GM18505 (cell line): ENCODE results near the gene MACO1.
"Not testable (repeated sequence)": the region's sequence is repeated elsewhere in the genome, so short reads cannot be mapped to it uniquely, and the experiment has no call there.

ENCODE experiments used
- ATAC-seq: cut with Tn5 transposase; IDR thresholded peaks from one replicate; pipeline ENCODE4 v1.9.1; 2021; ENCODE audit not compliant: unreplicated experiment
- POLR2A ChIP-seq: IDR thresholded peaks from 4 replicates; pipeline ENCODE4 v1.6.1; 2011; ENCODE audit warnings: borderline replicate concordance; ENCODE audit not compliant: insufficient read depth, insufficient read length; ENCODE audit errors: extremely low read depth

MACO1 gene

GRCh38 chr1:25442178-25442577, 11.5 kb downstream of the MACO1 start:
- no peak for ATAC-seq
- no peak for TF ChIP-seq POLR2A

GRCh38 chr1:25443030-25443699, 12.5 kb downstream of the MACO1 start:
- TF ChIP-seq POLR2A = no peak
- ATAC-seq = no peak

GRCh38 chr1:25444604-25445003, 13.9 kb downstream of the MACO1 start:
- not testable (repeated sequence) for ATAC-seq

- no peak for ATAC-seq
- TF ChIP-seq POLR2A = no peak
These were observed 15.4 kb downstream of the MACO1 start for GRCh38 chr1:25445993-25446538.

GRCh38 chr1:25447547-25447946, 16.9 kb downstream of the MACO1 start:
- no peak for ATAC-seq
- no peak for TF ChIP-seq POLR2A

GRCh38 chr1:25450891-25451290, 20.2 kb downstream of the MACO1 start:
- no peak for ATAC-seq
- TF ChIP-seq POLR2A = no peak

- no peak for ATAC-seq
- TF ChIP-seq POLR2A = no peak
These were observed 21.2 kb downstream of the MACO1 start for GRCh38 chr1:25451908-25452307.

GRCh38 chr1:25456502-25456901, 25.8 kb downstream of the MACO1 start:
- no peak for ATAC-seq
- TF ChIP-seq POLR2A = no peak

GRCh38 chr1:25458541-25459298, 28.0 kb downstream of the MACO1 start:
- ATAC-seq = no peak

GRCh38 chr1:25460020-25460419, 29.3 kb downstream of the MACO1 start:
- TF ChIP-seq POLR2A = no peak
- ATAC-seq = no peak

More at GRCh38 chr1:25458541-25459298, 28.0 kb downstream of the MACO1 start:
- TF ChIP-seq POLR2A = no peak

- not testable (repeated sequence) for ATAC-seq
These were observed 30.1 kb downstream of the MACO1 start for GRCh38 chr1:25460816-25461215.

- TF ChIP-seq POLR2A = no peak
- ATAC-seq = no peak
These were observed 31.2 kb downstream of the MACO1 start for GRCh38 chr1:25461849-25462248.

GRCh38 chr1:25462732-25463131, 32.0 kb downstream of the MACO1 start:
- TF ChIP-seq POLR2A = no peak
- ATAC-seq = no peak

- TF ChIP-seq POLR2A = no peak
- no peak for ATAC-seq
These were observed 36.5 kb downstream of the MACO1 start for GRCh38 chr1:25467193-25467592.
